ENCODE results near the gene LMNA. TPM values are rescaled to one million over a fixed set of nuclear protein-coding genes. Genes with fewer than 3 reads are reported as not detected.

Gene LMNA
- polyA plus RNA-seq, 1 of the 3 experiments (the other 2 are of a cell fraction), result 983 TPM

DNA sequence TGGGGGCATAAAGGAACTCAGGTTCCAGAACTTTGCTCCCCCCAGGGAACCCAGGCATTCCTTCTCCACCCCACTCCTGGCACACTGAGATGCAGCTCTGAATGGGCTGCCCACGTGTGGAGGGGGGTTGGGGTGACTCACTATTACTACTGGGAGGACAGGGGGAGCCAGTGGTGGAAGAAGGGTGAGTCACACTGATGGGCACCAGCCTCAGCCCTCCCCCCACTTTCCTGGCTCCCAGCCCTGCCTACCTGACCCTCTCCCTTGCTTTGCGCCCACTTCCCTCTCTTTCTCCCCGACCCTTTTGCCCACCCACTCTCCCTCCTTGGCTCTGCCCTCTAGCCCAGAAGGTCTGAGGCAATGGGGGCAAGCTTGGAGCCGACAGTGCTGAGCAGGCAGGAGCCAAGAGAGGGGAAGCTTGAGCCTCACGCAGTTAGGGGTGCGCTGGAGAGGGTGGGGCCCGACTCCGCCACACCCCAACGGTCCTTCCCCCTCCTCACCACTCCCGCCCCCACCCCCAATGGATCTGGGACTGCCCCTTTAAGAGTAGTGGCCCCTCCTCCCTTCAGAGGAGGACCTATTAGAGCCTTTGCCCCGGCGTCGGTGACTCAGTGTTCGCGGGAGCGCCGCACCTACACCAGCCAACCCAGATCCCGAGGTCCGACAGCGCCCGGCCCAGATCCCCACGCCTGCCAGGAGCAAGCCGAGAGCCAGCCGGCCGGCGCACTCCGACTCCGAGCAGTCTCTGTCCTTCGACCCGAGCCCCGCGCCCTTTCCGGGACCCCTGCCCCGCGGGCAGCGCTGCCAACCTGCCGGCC is at the start of gene LMNA (continued):
- TF ChIP-seq MAX (IDR thresholded peaks at IDR 0.05; ENCODE audit: low read depth) (peak; percentile 94), CHD2 (IDR thresholded peaks at IDR 0.05; ENCODE audit: low read length, partially characterized antibody) (peak; percentile 38), ELF1 (IDR thresholded peaks at IDR 0.05) (no peak), MXI1 (IDR thresholded peaks at IDR 0.05; ENCODE audit: low read depth, low read length) (peak; percentile 73), RAD21 (IDR thresholded peaks at IDR 0.05; ENCODE audit: low read length) (no peak), YY1 (IDR thresholded peaks at IDR 0.05; ENCODE audit: low read depth) (no peak), EP300 (IDR thresholded peaks at IDR 0.05; ENCODE audit: borderline replicate concordance in 1 of 2, low read depth in 1 of 2, low read length in 1 of 2) (peak in 1 of 2 experiments; percentile 88; a peak in 1 of 4 replicates), FOSL2 (IDR thresholded peaks at IDR 0.05; ENCODE audit: borderline replicate concordance, low read depth) (peak; percentile 100), NFIC (IDR thresholded peaks at IDR 0.05; ENCODE audit: borderline replicate concordance) (peak; percentile 98), MEF2A (IDR thresholded peaks at IDR 0.05; ENCODE audit: borderline replicate concordance, low read depth) (peak; percentile 55; the same call in 1 of the 2 replicates), GATA2 (CRISPR knock-in tag; IDR thresholded peaks at IDR 0.05) (no peak)
- TF ChIP-seq, protein P1, sequence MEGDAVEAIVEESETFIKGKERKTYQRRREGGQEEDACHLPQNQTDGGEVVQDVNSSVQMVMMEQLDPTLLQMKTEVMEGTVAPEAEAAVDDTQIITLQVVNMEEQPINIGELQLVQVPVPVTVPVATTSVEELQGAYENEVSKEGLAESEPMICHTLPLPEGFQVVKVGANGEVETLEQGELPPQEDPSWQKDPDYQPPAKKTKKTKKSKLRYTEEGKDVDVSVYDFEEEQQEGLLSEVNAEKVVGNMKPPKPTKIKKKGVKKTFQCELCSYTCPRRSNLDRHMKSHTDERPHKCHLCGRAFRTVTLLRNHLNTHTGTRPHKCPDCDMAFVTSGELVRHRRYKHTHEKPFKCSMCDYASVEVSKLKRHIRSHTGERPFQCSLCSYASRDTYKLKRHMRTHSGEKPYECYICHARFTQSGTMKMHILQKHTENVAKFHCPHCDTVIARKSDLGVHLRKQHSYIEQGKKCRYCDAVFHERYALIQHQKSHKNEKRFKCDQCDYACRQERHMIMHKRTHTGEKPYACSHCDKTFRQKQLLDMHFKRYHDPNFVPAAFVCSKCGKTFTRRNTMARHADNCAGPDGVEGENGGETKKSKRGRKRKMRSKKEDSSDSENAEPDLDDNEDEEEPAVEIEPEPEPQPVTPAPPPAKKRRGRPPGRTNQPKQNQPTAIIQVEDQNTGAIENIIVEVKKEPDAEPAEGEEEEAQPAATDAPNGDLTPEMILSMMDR (IDR thresholded peaks at IDR 0.05), result 0 out of 2 replicates have a peak, but pooled peaks have one; percentile 6

DNA sequence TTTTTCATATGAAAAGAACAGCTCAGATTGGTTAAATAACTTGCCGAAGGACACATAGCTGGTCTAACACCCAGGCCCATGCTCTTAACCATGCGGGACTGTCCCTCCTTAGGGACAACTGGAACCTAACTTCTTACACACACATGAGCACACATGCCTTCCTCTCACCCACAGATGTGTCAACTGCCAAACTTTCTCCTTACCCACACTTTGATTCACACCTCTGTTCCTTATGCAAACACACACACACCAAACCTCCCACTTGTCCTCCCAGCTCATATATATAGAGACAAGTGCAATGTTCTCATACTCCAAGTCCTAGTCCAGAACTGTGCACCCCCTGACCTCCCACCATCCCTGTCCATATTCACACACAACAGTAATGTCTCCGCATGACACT is 49.3 kb upstream of the LMNA start:
- H3K4me1 ChIP-seq (ENCODE audit: control insufficient read depth in 1 of 2, insufficient read depth in 2 of 2, low read depth in 1 of 2, low read length in 1 of 2), result peaks cover 7 to 8% of the 10 kb centered on the region in 2 experiments; a peak in 2 of 4 replicates
- H3K79me2 ChIP-seq (ENCODE audit: insufficient read depth), result no peaks in the 10 kb centered on the region
- H3K27ac ChIP-seq (ENCODE audit: low read depth in 2 of 2, low read length in 1 of 2), result no peak overlapping the region
- H3K4me3 ChIP-seq (ENCODE audit: low read depth in 2 of 2, low read length in 1 of 2), result no peak overlapping the region
- DNase-seq, result no peak
- CTCF ChIA-PET, result interaction anchor here (1.0 to 5.0 kb wide), 11 partner anchors 10 to 127 kb away, joined by 3 to 45 read pairs (median 6); no protein-coding TSS in a partner anchor
- H4K20me1 ChIP-seq (ENCODE audit: insufficient read depth), result no peaks in the 10 kb centered on the region
- H2AFZ ChIP-seq (ENCODE audit: low read depth), result no peak overlapping the region
- no peak overlapping the region for H3K9ac ChIP-seq
- no peaks in the 10 kb centered on the region for H3K9me2 ChIP-seq
- TF ChIP-seq, protein P1 (IDR thresholded peaks at IDR 0.05), result no peak
- POLR2A ChIA-PET, result interaction anchor here (2.0 kb wide), 1 partner anchor 44 kb away, joined by 6 read pairs; the partner anchor contains the start of gene SSR2
- no peak overlapping the region for H3K4me2 ChIP-seq
- no peaks in the 10 kb centered on the region for H3K9me3 ChIP-seq
- H3K36me3 ChIP-seq (replicated peaks in 1 of 2; ENCODE audit: control insufficient read depth in 1 of 2, insufficient read depth in 2 of 2, low read length in 1 of 2), result no peaks in the 10 kb centered on the region
- no peaks in the 10 kb centered on the region for H3K27me3 ChIP-seq (ENCODE audit: insufficient read depth)
- 94% methylated on average over 3 of the region's 3 CpGs for WGBS (ENCODE audit: low lambda C conversion rate)
- peaks cover 12% of the 10 kb centered on the region for H3F3A ChIP-seq (replicated peaks; ENCODE audit: insufficient read depth)

Data from SK-N-SH (cell line).